Body of pancreas (tissue), 4 donors: ENCODE results near the gene SETD1A. TPM values are rescaled to one million over a fixed set of nuclear protein-coding genes. Genes with fewer than 3 reads are reported as not detected.
A peak's percentile ranks its signal among the peaks of the same experiment; 100 is the strongest.

Experiments
- ATAC-seq: fragments of 150-250 bp; one replicate; pipeline ENCODE4 v1.9.1; 2016
- DNase-seq, 4 donors: peaks; one replicate each; pipeline ENCODE4 v3.0.0-alpha.2; 2019
- H3K27ac ChIP-seq, 4 donors: fragments of 200-600 bp; sonication (generic); 1 replicate in 3 of 4; 2 replicates in 1 of 4; pipeline versions ENCODE4 v1.5.1 to v1.6.1; 2016 to 2019; ENCODE audit warnings: mild to moderate bottlenecking in 1 of 4, mixed read lengths in 1 of 4, moderate library complexity in 1 of 4
- H3K27me3 ChIP-seq, 2 donors: fragments of 200-600 bp; sonication (generic); one replicate each; pipeline ENCODE4 v1.6.0; 2016; ENCODE audit warnings: mild to moderate bottlenecking in 1 of 2
- H3K36me3 ChIP-seq, 2 donors: fragments of 200-600 bp; sonication (generic); replicated peaks in 1 of 2; 2 replicates each; pipeline ENCODE4 v1.5.1; 2016; ENCODE audit warnings: low read depth in 2 of 2; ENCODE audit not compliant: insufficient read depth in 1 of 2
- H3K4me1 ChIP-seq: fragments of 200-600 bp; sonication (generic); one replicate; pipeline ENCODE4 v1.6.0; 2016
- H3K4me3 ChIP-seq, 2 donors: fragments of 200-600 bp; sonication (generic); 1 replicate in 1 of 2; 2 replicates in 1 of 2; pipeline ENCODE4 v1.5.1; 2016 to 2019
- H3K9me3 ChIP-seq, 3 donors: fragments of 200-600 bp; sonication (generic); 1 replicate in 2 of 3; 2 replicates in 1 of 3; pipeline ENCODE4 v1.5.1; 2016
- POLR2A ChIP-seq, 3 donors: fragments of 450-650 bp; IDR thresholded peaks; one replicate each; pipeline ENCODE4 v1.6.1; 2016; ENCODE audit warnings: antibody characterized with exemption in 3 of 3, mild to moderate bottlenecking in 2 of 3
- WGBS, 2 donors: methylation state at CpG; one replicate each; pipeline ENCODE4 v1.1.5; 2017; 5-methylcytosine and 5-hydroxymethylcytosine counted together
- intact Hi-C: fragments of 100-400 bp; cut with DNase I; formaldehyde crosslinking; loops from one replicate; pipeline ENCODE4 v1.15.1; 2023
- total RNA-seq, 2 donors: library from RNA; depleted of rRNA; stranded (reverse); fragments of >200 nt; gene quantifications; one replicate each; pipeline ENCODE4 v1.1.0, GENCODE V29; 2016
- TF ChIP-seq, protein P1 (sequence below), 7 experiments: fragments of 450-650 bp in 4 of 7; fragments of 200-600 bp in 3 of 7; sonication (generic) in 3 of 7; IDR thresholded peaks; one replicate each; pipeline ENCODE4 v1.5.1; 2016 to 2019; ENCODE audit warnings: antibody characterized with exemption in 7 of 7

The SETD1A gene
- total RNA-seq, 2 donors from 2014 or later, result 4.7 to 10.9 TPM

DNA sequence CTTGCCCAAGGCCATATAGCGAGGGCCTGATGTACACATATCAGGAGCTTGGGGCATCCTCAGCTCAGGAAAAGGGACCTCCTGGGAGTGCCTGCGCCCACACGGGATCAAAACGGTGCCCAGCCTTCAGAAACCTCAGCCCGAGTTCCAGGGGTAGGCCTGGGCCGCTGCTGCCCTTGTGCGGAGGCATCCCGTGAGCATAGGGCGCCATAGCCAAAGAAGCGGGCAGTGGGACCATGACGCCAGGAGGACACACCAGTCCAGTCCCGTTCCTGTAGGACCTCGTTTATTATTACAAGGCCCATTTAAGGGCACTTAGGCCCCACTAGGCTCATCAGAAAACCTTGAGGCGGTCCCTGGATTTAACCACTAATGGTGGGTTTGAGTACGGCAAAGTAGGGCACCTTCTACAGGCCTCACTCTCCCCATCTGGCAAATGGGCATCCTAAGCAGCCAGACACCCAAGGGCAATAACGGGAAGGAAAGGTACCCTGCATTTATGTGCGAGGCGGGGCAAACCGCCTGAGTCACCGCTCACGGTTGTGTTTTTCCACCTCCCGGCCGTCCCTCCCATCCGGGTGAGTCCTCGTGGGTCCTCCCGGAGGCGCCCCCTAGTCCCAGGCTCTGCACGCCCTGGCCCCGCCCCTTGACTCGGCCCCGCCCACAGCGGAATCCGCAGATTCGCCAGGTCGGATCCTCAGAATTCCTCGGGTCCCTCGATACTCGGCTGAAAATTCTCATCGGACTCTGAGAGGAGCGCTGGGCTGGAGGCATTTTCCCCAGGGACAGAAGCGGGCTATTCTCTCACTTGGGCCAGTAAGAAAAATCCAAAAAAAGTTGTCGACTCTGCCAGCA lies 726 bp upstream of the SETD1A start:
- Histone ChIP-seq H3K36me3 (peaks cover 0 to 13% of the 10 kb centered on the region in 2 donors), H3K4me1 (peaks cover 38% of the 10 kb centered on the region), H3K4me3 (peak overlapping the region; percentile 46 to 79), H3K9me3 (no peaks in the 10 kb centered on the region), H3K27ac (peak overlapping the region; percentile 80 to 99 (median 98)), H3K27me3 (no peaks in the 10 kb centered on the region)
- peak; percentile 77 to 81 (median 80) for DNase-seq
- ATAC-seq, result peak; percentile 63
- TF ChIP-seq POLR2A (IDR thresholded peaks at IDR 0.05), result no peak
- TF ChIP-seq, protein P1, sequence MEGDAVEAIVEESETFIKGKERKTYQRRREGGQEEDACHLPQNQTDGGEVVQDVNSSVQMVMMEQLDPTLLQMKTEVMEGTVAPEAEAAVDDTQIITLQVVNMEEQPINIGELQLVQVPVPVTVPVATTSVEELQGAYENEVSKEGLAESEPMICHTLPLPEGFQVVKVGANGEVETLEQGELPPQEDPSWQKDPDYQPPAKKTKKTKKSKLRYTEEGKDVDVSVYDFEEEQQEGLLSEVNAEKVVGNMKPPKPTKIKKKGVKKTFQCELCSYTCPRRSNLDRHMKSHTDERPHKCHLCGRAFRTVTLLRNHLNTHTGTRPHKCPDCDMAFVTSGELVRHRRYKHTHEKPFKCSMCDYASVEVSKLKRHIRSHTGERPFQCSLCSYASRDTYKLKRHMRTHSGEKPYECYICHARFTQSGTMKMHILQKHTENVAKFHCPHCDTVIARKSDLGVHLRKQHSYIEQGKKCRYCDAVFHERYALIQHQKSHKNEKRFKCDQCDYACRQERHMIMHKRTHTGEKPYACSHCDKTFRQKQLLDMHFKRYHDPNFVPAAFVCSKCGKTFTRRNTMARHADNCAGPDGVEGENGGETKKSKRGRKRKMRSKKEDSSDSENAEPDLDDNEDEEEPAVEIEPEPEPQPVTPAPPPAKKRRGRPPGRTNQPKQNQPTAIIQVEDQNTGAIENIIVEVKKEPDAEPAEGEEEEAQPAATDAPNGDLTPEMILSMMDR (IDR thresholded peaks at IDR 0.05), result no peak
- 14 to 23% methylated on average over 15 to 42 of the region's 42 CpGs for WGBS, 2 donors
- intact Hi-C loops, result no loop called here

GRCh38 chr16:30958175-30959079 lies 873 bp downstream of the SETD1A start:
- intact Hi-C loops, result no loop called here
- H3K36me3 ChIP-seq, result peaks cover 0 to 20% of the 10 kb centered on the region in 2 donors
- TF ChIP-seq, protein P1 (IDR thresholded peaks at IDR 0.05), result no peak
- no peak for TF ChIP-seq POLR2A (IDR thresholded peaks at IDR 0.05)
- peaks cover 32% of the 10 kb centered on the region for H3K4me1 ChIP-seq
- WGBS, 2 donors, result 9 to 14% methylated on average over 16 to 35 of the region's 55 CpGs
- H3K27ac ChIP-seq, result peak overlapping the region; percentile 80 to 99 (median 98)
- ATAC-seq, result peak; percentile 24
- no peaks in the 10 kb centered on the region for H3K27me3 ChIP-seq
- H3K4me3 ChIP-seq, result peak overlapping the region; percentile 46 to 79
- peak; percentile 57 to 66 (median 58) for DNase-seq
- H3K9me3 ChIP-seq, result no peaks in the 10 kb centered on the region

GRCh38 chr16:30961384-30961783 lies 3.8 kb downstream of the SETD1A start:
- 91 to 93% methylated on average over 8 to 11 of the region's 11 CpGs for WGBS, 2 donors
- DNase-seq (no peak), ATAC-seq (no peak)
- Histone ChIP-seq H3K27me3 (no peaks in the 10 kb centered on the region), H3K4me3 (no peak overlapping the region), H3K36me3 (peaks cover 12 to 45% of the 10 kb centered on the region in 2 donors), H3K9me3 (no peaks in the 10 kb centered on the region), H3K27ac (no peak overlapping the region), H3K4me1 (peaks cover 25% of the 10 kb centered on the region)
- intact Hi-C loops, result no loop called here
- TF ChIP-seq, protein P1 (IDR thresholded peaks at IDR 0.05), result no peak
- TF ChIP-seq POLR2A (IDR thresholded peaks at IDR 0.05), result no peak

DNA sequence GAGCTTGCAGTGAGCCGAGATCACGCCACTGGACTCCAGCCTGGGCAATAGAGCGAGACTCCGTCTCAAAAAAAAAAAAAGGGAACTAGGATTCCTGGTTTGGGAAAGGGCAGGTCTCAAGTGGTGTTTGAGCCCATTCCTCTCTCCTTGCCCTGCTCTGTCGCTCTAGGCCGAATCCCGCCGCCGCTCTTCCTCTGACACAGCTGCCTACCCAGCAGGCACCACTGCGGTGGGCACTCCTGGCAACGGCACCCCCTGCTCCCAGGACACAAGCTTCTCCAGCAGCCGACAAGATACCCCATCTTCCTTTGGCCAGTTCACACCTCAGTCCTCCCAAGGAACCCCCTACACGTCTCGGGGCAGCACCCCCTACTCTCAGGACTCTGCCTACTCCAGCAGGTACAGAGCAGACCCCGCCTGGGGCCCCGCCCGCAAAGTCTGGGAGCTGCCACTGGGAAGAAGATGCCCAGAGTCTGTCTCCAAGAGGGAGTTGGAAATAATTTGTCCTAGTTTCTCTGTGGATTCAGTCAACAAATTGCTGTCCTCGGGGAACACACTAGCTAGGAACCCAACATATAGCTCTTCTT lies 6.5 kb downstream of the SETD1A start:
- no peak for ATAC-seq
- 92 to 95% methylated on average over 18 of the region's 18 CpGs for WGBS, 2 donors
- no peaks in the 10 kb centered on the region for H3K27me3 ChIP-seq

More for the DNA sequence above, 6.5 kb downstream of the SETD1A start:
- TF ChIP-seq, protein P1 (IDR thresholded peaks at IDR 0.05), result no peak
- no peak for TF ChIP-seq POLR2A (IDR thresholded peaks at IDR 0.05)
- DNase-seq, result no peak
- Histone ChIP-seq H3K4me1 (peaks cover 9% of the 10 kb centered on the region), H3K9me3 (no peaks in the 10 kb centered on the region), H3K4me3 (no peak overlapping the region), H3K36me3 (peaks cover 18 to 48% of the 10 kb centered on the region in 2 donors), H3K27ac (no peak overlapping the region)
- intact Hi-C loops, result no loop called here
